Body of pancreas (tissue), 4 donors: ENCODE data around the gene AKAP13. TPM values are rescaled to one million over a fixed set of nuclear protein-coding genes. Genes with fewer than 3 reads are reported as not detected.

Source experiments
- ATAC-seq: fragments of 150-250 bp; one replicate; pipeline ENCODE4 v1.9.1; 2016
- DNase-seq, 4 donors: peaks; one replicate each; pipeline ENCODE4 v3.0.0-alpha.2; 2019
- H3K27ac ChIP-seq, 4 donors: fragments of 200-600 bp; sonication (generic); 1 replicate in 3 of 4; 2 replicates in 1 of 4; pipeline versions ENCODE4 v1.5.1 to v1.6.1; 2016 to 2019; ENCODE audit warnings: mild to moderate bottlenecking in 1 of 4, mixed read lengths in 1 of 4, moderate library complexity in 1 of 4
- H3K27me3 ChIP-seq, 2 donors: fragments of 200-600 bp; sonication (generic); one replicate each; pipeline ENCODE4 v1.6.0; 2016; ENCODE audit warnings: mild to moderate bottlenecking in 1 of 2
- H3K36me3 ChIP-seq, 2 donors: fragments of 200-600 bp; sonication (generic); replicated peaks in 1 of 2; 2 replicates each; pipeline ENCODE4 v1.5.1; 2016; ENCODE audit warnings: low read depth in 2 of 2; ENCODE audit not compliant: insufficient read depth in 1 of 2
- H3K4me1 ChIP-seq: fragments of 200-600 bp; sonication (generic); one replicate; pipeline ENCODE4 v1.6.0; 2016
- H3K4me3 ChIP-seq, 2 donors: fragments of 200-600 bp; sonication (generic); 1 replicate in 1 of 2; 2 replicates in 1 of 2; pipeline ENCODE4 v1.5.1; 2016 to 2019
- H3K9me3 ChIP-seq, 3 donors: fragments of 200-600 bp; sonication (generic); 1 replicate in 2 of 3; 2 replicates in 1 of 3; pipeline ENCODE4 v1.5.1; 2016
- CTCF ChIP-seq, 7 experiments: fragments of 450-650 bp in 4 of 7; fragments of 200-600 bp in 3 of 7; sonication (generic) in 3 of 7; IDR thresholded peaks; one replicate each; pipeline ENCODE4 v1.5.1; 2016 to 2019; ENCODE audit warnings: antibody characterized with exemption in 7 of 7
- POLR2A ChIP-seq, 3 donors: fragments of 450-650 bp; IDR thresholded peaks; one replicate each; pipeline ENCODE4 v1.6.1; 2016; ENCODE audit warnings: antibody characterized with exemption in 3 of 3, mild to moderate bottlenecking in 2 of 3
- WGBS, 2 donors: methylation state at CpG; one replicate each; pipeline ENCODE4 v1.1.5; 2017; 5-methylcytosine and 5-hydroxymethylcytosine counted together
- intact Hi-C: fragments of 100-400 bp; cut with DNase I; formaldehyde crosslinking; loops from one replicate; pipeline ENCODE4 v1.15.1; 2023
- total RNA-seq, 2 donors: library from RNA; depleted of rRNA; stranded (reverse); fragments of >200 nt; gene quantifications; one replicate each; pipeline ENCODE4 v1.1.0, GENCODE V29; 2016

Gene AKAP13
- total RNA-seq, 2 donors from 2014 or later: 102 to 160 TPM

- 72 to 76% methylated on average over 10 of the region's 10 CpGs for WGBS, 2 donors
- no peak for DNase-seq
- no peak for ATAC-seq
- H3K4me1 ChIP-seq: peaks cover 48% of the 10 kb centered on the region
- intact Hi-C loops: no loop called here
- H3K36me3 ChIP-seq: no peaks in the 10 kb centered on the region
- no peak overlapping the region for H3K4me3 ChIP-seq
- no peak for TF ChIP-seq POLR2A (IDR thresholded peaks at IDR 0.05)
- no peak for TF ChIP-seq CTCF (IDR thresholded peaks at IDR 0.05)
- H3K27ac ChIP-seq: no peak overlapping the region
- no peaks in the 10 kb centered on the region for H3K27me3 ChIP-seq
- no peaks in the 10 kb centered on the region for H3K9me3 ChIP-seq
Measured at GRCh38 chr15:85421116-85421925, 40.9 kb downstream of the AKAP13 start.

GRCh38 chr15:85422607-85423006, 42.2 kb downstream of the AKAP13 start:
- WGBS, 2 donors: 48 to 50% methylated on average over 2 of the region's 2 CpGs
- no peaks in the 10 kb centered on the region for H3K36me3 ChIP-seq
- DNase-seq (no peak), ATAC-seq (no peak)
- no peaks in the 10 kb centered on the region for H3K27me3 ChIP-seq
- no peak for TF ChIP-seq POLR2A (IDR thresholded peaks at IDR 0.05)
- TF ChIP-seq CTCF (IDR thresholded peaks at IDR 0.05): no peak
- H3K9me3 ChIP-seq: no peaks in the 10 kb centered on the region
- no peak overlapping the region for H3K27ac ChIP-seq
- H3K4me3 ChIP-seq: no peak overlapping the region
- H3K4me1 ChIP-seq: peaks cover 41% of the 10 kb centered on the region
- intact Hi-C loops: no loop called here

- no peak overlapping the region for H3K27ac ChIP-seq
- no peak overlapping the region for H3K4me3 ChIP-seq
- DNase-seq: no peak
- H3K36me3 ChIP-seq: no peaks in the 10 kb centered on the region
- no peaks in the 10 kb centered on the region for H3K9me3 ChIP-seq
- ATAC-seq: no peak
- H3K27me3 ChIP-seq: no peaks in the 10 kb centered on the region
- peaks cover 37% of the 10 kb centered on the region for H3K4me1 ChIP-seq
- intact Hi-C loops: no loop called here
- TF ChIP-seq CTCF (IDR thresholded peaks at IDR 0.05) (no peak), POLR2A (IDR thresholded peaks at IDR 0.05) (no peak)
Measured at GRCh38 chr15:85423256-85423655, 42.9 kb downstream of the AKAP13 start.

GRCh38 chr15:85424154-85424553, 43.8 kb downstream of the AKAP13 start:
- Histone ChIP-seq H3K9me3 (no peaks in the 10 kb centered on the region), H3K36me3 (no peaks in the 10 kb centered on the region), H3K4me1 (peaks cover 30% of the 10 kb centered on the region), H3K27ac (no peak overlapping the region), H3K27me3 (no peaks in the 10 kb centered on the region), H3K4me3 (no peak overlapping the region)
- intact Hi-C loops: no loop called here
- TF ChIP-seq POLR2A (IDR thresholded peaks at IDR 0.05): no peak
- no peak for TF ChIP-seq CTCF (IDR thresholded peaks at IDR 0.05)
- no peak for ATAC-seq
- DNase-seq: no peak
- WGBS, 2 donors: 91 to 96% methylated on average over 1 of the region's 1 CpG

- no peak for ATAC-seq
- Histone ChIP-seq H3K27ac (no peak overlapping the region), H3K9me3 (no peaks in the 10 kb centered on the region), H3K27me3 (no peaks in the 10 kb centered on the region), H3K36me3 (no peaks in the 10 kb centered on the region), H3K4me3 (no peak overlapping the region), H3K4me1 (peaks cover 20% of the 10 kb centered on the region)
- intact Hi-C loops: no loop called here
- TF ChIP-seq POLR2A (IDR thresholded peaks at IDR 0.05) (no peak), CTCF (IDR thresholded peaks at IDR 0.05) (no peak)
- no peak for DNase-seq
- 96 to 100% methylated on average over 1 of the region's 1 CpG for WGBS, 2 donors
Measured at GRCh38 chr15:85426481-85426880, 46.1 kb downstream of the AKAP13 start.
